Stomach (tissue), 4 donors: Measurements from ENCODE around the gene RBMS3.

Experiments used
- CTCF ChIP-seq, 7 experiments: fragments of 450-650 bp in 4 of 7; fragments of 200-600 bp in 3 of 7; sonication (generic) in 3 of 7; IDR thresholded peaks; one replicate each; pipeline ENCODE4 v1.5.1; 2016 to 2019; ENCODE audit warnings: antibody characterized with exemption in 7 of 7, control low read depth in 2 of 7, mild to moderate bottlenecking in 1 of 7
- EP300 ChIP-seq: sonication (generic); formaldehyde crosslinking; IDR thresholded peaks from one replicate; pipeline ENCODE4 v1.6.1; 2017; ENCODE audit warnings: antibody characterized with exemption
- POLR2A ChIP-seq, 4 donors: fragments of 450-650 bp; IDR thresholded peaks; one replicate each; pipeline ENCODE4 v1.6.1; 2016; ENCODE audit warnings: antibody characterized with exemption in 4 of 4, control low read depth in 2 of 4, mild to moderate bottlenecking in 1 of 4, moderate library complexity in 1 of 4
- POLR2AphosphoS5 ChIP-seq, 3 donors: sonication (generic); formaldehyde crosslinking; IDR thresholded peaks; one replicate each; pipeline ENCODE4 v1.6.1; 2016; ENCODE audit warnings: antibody characterized with exemption in 3 of 3

- TF ChIP-seq CTCF (IDR thresholded peaks at IDR 0.05) (no peak), POLR2A (IDR thresholded peaks at IDR 0.05) (no peak), EP300 (no peak), POLR2AphosphoS5 (IDR thresholded peaks at IDR 0.05) (no peak)
These were observed 9.7 kb downstream of the RBMS3 start for GRCh38 chr3:29290596-29290995.
